ENCODE measurements around the gene MLLT3.

Gene MLLT3

GRCh38 chr9:20384642-20385041 is 237.7 kb downstream of the MLLT3 start:
- no peak for TF ChIP-seq TAF1 (IDR thresholded peaks at IDR 0.05; ENCODE audit: borderline replicate concordance, low read depth, low read length)
- TF ChIP-seq POLR2AphosphoS5 (IDR thresholded peaks at IDR 0.05; ENCODE audit: low read depth, low read length): no peak
- TF ChIP-seq POLR2A (IDR thresholded peaks at IDR 0.05; ENCODE audit: low read depth, low read length): no peak
- FAIRE-seq: no peak

GRCh38 chr9:20382460-20383071 is 239.7 kb downstream of the MLLT3 start:
- FAIRE-seq (peak; percentile 67), DNase-seq (ENCODE audit: insufficient read length) (no peak)
- no peak for TF ChIP-seq TAF1 (IDR thresholded peaks at IDR 0.05; ENCODE audit: borderline replicate concordance, low read depth, low read length)
- no peak for TF ChIP-seq POLR2AphosphoS5 (IDR thresholded peaks at IDR 0.05; ENCODE audit: low read depth, low read length)
- no peak for TF ChIP-seq POLR2A (IDR thresholded peaks at IDR 0.05; ENCODE audit: low read depth, low read length)

More at GRCh38 chr9:20384642-20385041, 237.7 kb downstream of the MLLT3 start:
- DNase-seq (ENCODE audit: insufficient read length): no peak

DNA sequence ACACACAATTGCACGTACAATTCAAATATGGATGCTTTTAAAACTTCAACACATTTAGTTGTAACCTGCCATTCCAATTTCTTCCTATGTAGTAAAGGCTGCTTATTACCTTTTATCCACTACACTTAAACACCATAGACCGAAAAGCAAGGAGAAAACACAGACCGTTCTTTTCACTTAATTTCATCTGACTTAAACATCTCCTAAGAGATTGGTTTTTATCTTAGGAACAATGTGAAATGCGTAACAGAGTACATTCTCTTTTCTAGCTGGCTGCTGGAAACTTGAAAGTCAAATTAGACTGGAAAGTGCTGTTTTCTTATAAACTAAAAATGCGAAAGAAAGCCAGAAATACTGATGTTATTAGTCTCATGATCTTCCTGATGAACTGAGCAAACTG is 241.8 kb downstream of the MLLT3 start:
- no peak for TF ChIP-seq TAF1 (IDR thresholded peaks at IDR 0.05; ENCODE audit: borderline replicate concordance, low read depth, low read length)
- no peak for TF ChIP-seq POLR2AphosphoS5 (IDR thresholded peaks at IDR 0.05; ENCODE audit: low read depth, low read length)
- no peak for TF ChIP-seq POLR2A (IDR thresholded peaks at IDR 0.05; ENCODE audit: low read depth, low read length)
- DNase-seq (ENCODE audit: insufficient read length) (no peak), FAIRE-seq (no peak)

- DNase-seq (ENCODE audit: insufficient read length) (no peak), FAIRE-seq (peak; percentile 83)
- TF ChIP-seq POLR2AphosphoS5 (IDR thresholded peaks at IDR 0.05; ENCODE audit: low read depth, low read length) (no peak), TAF1 (IDR thresholded peaks at IDR 0.05; ENCODE audit: borderline replicate concordance, low read depth, low read length) (no peak), POLR2A (IDR thresholded peaks at IDR 0.05; ENCODE audit: low read depth, low read length) (no peak)
Measured at GRCh38 chr9:20379804-20380225, 242.5 kb downstream of the MLLT3 start.

GRCh38 chr9:20378851-20379250 is 243.4 kb downstream of the MLLT3 start:
- TF ChIP-seq POLR2A (IDR thresholded peaks at IDR 0.05; ENCODE audit: low read depth, low read length) (no peak), POLR2AphosphoS5 (IDR thresholded peaks at IDR 0.05; ENCODE audit: low read depth, low read length) (no peak), TAF1 (IDR thresholded peaks at IDR 0.05; ENCODE audit: borderline replicate concordance, low read depth, low read length) (no peak)
- DNase-seq (ENCODE audit: insufficient read length): no peak
- FAIRE-seq: no peak

GRCh38 chr9:20377790-20378189 is 244.5 kb downstream of the MLLT3 start:
- no peak for FAIRE-seq
- no peak for DNase-seq (ENCODE audit: insufficient read length)
- no peak for TF ChIP-seq POLR2AphosphoS5 (IDR thresholded peaks at IDR 0.05; ENCODE audit: low read depth, low read length)
- TF ChIP-seq TAF1 (IDR thresholded peaks at IDR 0.05; ENCODE audit: borderline replicate concordance, low read depth, low read length): no peak
- no peak for TF ChIP-seq POLR2A (IDR thresholded peaks at IDR 0.05; ENCODE audit: low read depth, low read length)

DNA sequence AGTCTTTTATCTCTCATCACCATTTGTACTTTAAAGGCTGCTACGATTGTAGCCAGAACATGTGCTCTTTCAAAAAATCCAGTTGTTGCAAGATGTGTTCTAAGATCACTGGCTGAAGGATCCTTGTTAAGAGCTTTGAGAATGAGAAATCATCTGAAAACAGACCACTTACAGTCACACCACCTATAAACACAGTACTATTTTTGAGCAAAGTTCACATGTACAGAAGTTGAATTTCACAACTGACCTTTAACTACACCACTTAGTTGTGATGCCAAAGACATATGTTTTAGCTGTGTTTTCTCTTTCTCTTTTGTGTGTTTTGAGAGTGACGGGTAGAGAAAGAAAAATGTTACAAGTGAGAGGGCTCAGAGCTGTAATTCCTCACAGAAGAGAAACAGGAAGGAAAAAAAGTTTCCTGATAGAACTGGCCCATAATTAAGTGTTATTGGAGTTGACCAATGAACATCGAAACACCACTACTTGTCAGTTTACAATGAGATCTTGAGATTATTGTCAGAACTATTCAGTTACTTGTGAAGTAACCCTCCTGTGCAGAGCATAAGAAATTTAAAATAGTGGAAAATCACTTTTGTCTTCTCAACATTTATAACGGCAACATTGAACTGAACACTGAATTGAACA is 245.4 kb downstream of the MLLT3 start:
- DNase-seq (ENCODE audit: insufficient read length) (no peak), FAIRE-seq (no peak)
- no peak for TF ChIP-seq TAF1 (IDR thresholded peaks at IDR 0.05; ENCODE audit: borderline replicate concordance, low read depth, low read length)
- TF ChIP-seq POLR2A (IDR thresholded peaks at IDR 0.05; ENCODE audit: low read depth, low read length): no peak
- no peak for TF ChIP-seq POLR2AphosphoS5 (IDR thresholded peaks at IDR 0.05; ENCODE audit: low read depth, low read length)

DNA sequence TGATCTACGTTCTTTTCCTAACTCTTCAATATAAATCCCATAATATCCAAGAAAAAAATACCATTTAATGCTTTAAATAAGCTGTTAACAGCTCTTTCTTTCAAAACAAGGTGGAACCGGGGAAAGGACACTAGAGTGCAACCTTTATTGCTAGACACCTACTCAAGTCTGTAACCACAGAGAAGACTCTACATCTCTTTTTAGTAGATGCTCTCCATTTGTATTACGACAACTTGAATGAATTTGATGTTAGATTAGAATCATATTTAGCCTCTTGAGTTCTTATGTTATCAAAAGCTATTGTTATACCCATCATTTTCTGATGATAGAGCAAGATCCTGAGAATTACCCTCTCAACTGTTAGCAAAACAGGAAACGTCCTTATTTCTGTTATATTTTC is 246.3 kb downstream of the MLLT3 start:
- TF ChIP-seq POLR2A (IDR thresholded peaks at IDR 0.05; ENCODE audit: low read depth, low read length): no peak
- no peak for TF ChIP-seq TAF1 (IDR thresholded peaks at IDR 0.05; ENCODE audit: borderline replicate concordance, low read depth, low read length)
- TF ChIP-seq POLR2AphosphoS5 (IDR thresholded peaks at IDR 0.05; ENCODE audit: low read depth, low read length): no peak
- FAIRE-seq (no peak), DNase-seq (ENCODE audit: insufficient read length) (no peak)

GRCh38 chr9:20373263-20373662 is 249.0 kb downstream of the MLLT3 start:
- no peak for FAIRE-seq
- no peak for TF ChIP-seq POLR2A (IDR thresholded peaks at IDR 0.05; ENCODE audit: low read depth, low read length)

GRCh38 chr9:20369391-20369790 is 252.9 kb downstream of the MLLT3 start:
- DNase-seq (ENCODE audit: insufficient read length): no peak
- no peak for FAIRE-seq
- TF ChIP-seq POLR2A (IDR thresholded peaks at IDR 0.05; ENCODE audit: low read depth, low read length) (no peak), TAF1 (IDR thresholded peaks at IDR 0.05; ENCODE audit: borderline replicate concordance, low read depth, low read length) (no peak)

More at GRCh38 chr9:20373263-20373662, 249.0 kb downstream of the MLLT3 start:
- no peak for DNase-seq (ENCODE audit: insufficient read length)

DNA sequence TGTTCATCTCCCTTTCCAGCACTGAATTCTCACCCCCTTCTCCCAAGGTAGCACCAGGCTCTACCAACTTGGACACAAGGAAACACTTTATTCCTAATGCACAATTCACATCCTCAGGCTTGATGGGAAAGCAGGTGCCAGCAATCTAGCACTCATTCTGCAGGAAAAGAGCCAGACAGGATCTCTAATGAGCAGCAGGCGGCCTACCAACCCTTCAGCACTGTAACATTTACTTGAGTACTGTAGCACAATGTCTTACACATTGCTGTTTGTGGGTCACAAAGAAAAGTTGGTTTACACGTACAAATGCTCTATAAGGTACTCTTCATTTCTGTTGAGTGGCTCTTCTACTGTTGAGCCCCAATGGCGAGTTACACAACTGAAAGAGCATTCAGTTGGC is 254.4 kb downstream of the MLLT3 start:
- no peak for FAIRE-seq
- no peak for TF ChIP-seq POLR2A (IDR thresholded peaks at IDR 0.05; ENCODE audit: low read depth, low read length)

GRCh38 chr9:20364959-20365358 is 257.3 kb downstream of the MLLT3 start:
- TF ChIP-seq TAF1 (IDR thresholded peaks at IDR 0.05; ENCODE audit: borderline replicate concordance, low read depth, low read length) (no peak), POLR2A (IDR thresholded peaks at IDR 0.05; ENCODE audit: low read depth, low read length) (no peak), POLR2AphosphoS5 (IDR thresholded peaks at IDR 0.05; ENCODE audit: low read depth, low read length) (no peak)
- FAIRE-seq (no peak), DNase-seq (ENCODE audit: insufficient read length) (no peak)

More for the DNA sequence above, 254.4 kb downstream of the MLLT3 start:
- no peak for DNase-seq (ENCODE audit: insufficient read length)

Data from GM12892 (cell line).